WTC11 (cell line): ENCODE measurements around the gene MYL7. TPM values are rescaled to one million over a fixed set of nuclear protein-coding genes. Genes with fewer than 3 reads are reported as not detected.

Experiments used
- ATAC-seq: fragments of 200-7000 bp; cut with Tn5 transposase; 2 replicates; pipeline ENCODE4 v1.10.0; 2021; ENCODE audit warnings: mild to moderate bottlenecking, moderate library complexity
- CTCF ChIA-PET: fragments of 300-600 bp; sonication (Branson Sonifier 250); formaldehyde crosslinking; loops from one replicate; lab custom pipeline; 2021; ENCODE audit warnings: antibody characterized with exemption; lab: Charles Lee
- POLR2A ChIA-PET: fragments of 350-600 bp; sonication (Branson Sonifier 250); formaldehyde crosslinking; loops from one replicate; lab custom pipeline; 2021; ENCODE audit warnings: antibody characterized with exemption; lab: Charles Lee
- DNase-seq: peaks from one replicate; pipeline ENCODE4 v3.0.0; 2021; ENCODE audit warnings: low spot score
- H3K27ac Mint-ChIP-seq: 2 replicates; pipeline ENCODE4 v1.8.0; 2021; ENCODE audit warnings: mixed read lengths
- H3K27me3 Mint-ChIP-seq: 2 replicates; pipeline ENCODE4 v1.8.0; 2021; ENCODE audit warnings: low read depth, mild to moderate bottlenecking, moderate library complexity, mixed read lengths
- H3K36me3 Mint-ChIP-seq: 2 replicates; pipeline ENCODE4 v1.8.0; 2021; ENCODE audit warnings: mixed read lengths
- H3K4me1 Mint-ChIP-seq: 2 replicates; pipeline ENCODE4 v1.8.0; 2022; ENCODE audit warnings: mixed read lengths
- H3K4me3 Mint-ChIP-seq: 2 replicates; pipeline ENCODE4 v1.8.0; 2021; ENCODE audit warnings: mild to moderate bottlenecking, moderate library complexity, mixed read lengths
- H3K9me3 Mint-ChIP-seq: 2 replicates; pipeline ENCODE4 v1.8.0; 2021; ENCODE audit warnings: mixed read lengths
- ATF1 ChIP-seq: sonication (generic); formaldehyde crosslinking; IDR thresholded peaks from 2 replicates; pipeline ENCODE4 v1.8.1; 2023; ENCODE audit warnings: mild to moderate bottlenecking, moderate library complexity, missing genetic modification reagents
- CBFB ChIP-seq: sonication (generic); formaldehyde crosslinking; IDR thresholded peaks from 2 replicates; pipeline ENCODE4 v1.8.1; 2022; ENCODE audit warnings: mild to moderate bottlenecking, low read depth, missing genetic modification reagents
- CREM ChIP-seq: sonication (generic); formaldehyde crosslinking; IDR thresholded peaks from 2 replicates; pipeline ENCODE4 v1.8.1; 2022; ENCODE audit warnings: mild to moderate bottlenecking, missing genetic modification reagents, moderate library complexity
- ETV6 ChIP-seq: sonication (generic); formaldehyde crosslinking; IDR thresholded peaks from 2 replicates; pipeline ENCODE4 v1.8.1; 2022; ENCODE audit warnings: mild to moderate bottlenecking, missing genetic modification reagents
- FOXP1 ChIP-seq: sonication (generic); formaldehyde crosslinking; IDR thresholded peaks from 2 replicates; pipeline ENCODE4 v1.8.0; 2022; ENCODE audit warnings: missing genetic modification reagents, mild to moderate bottlenecking, moderate library complexity, borderline replicate concordance
- MYBL2 ChIP-seq: sonication (generic); formaldehyde crosslinking; IDR thresholded peaks from 2 replicates; pipeline ENCODE4 v1.8.1; 2023; ENCODE audit warnings: mild to moderate bottlenecking, moderate library complexity, missing genetic modification reagents
- NFATC4 ChIP-seq: fragments of 250-450 bp; sonication (Bioruptor Pico); IDR thresholded peaks from 2 replicates; pipeline ENCODE4 v1.9.0; 2021; ENCODE audit warnings: mild to moderate bottlenecking
- NFYB ChIP-seq: sonication (generic); formaldehyde crosslinking; conservative IDR thresholded peaks from 2 replicates; pipeline ENCODE4 v1.8.0; 2022; ENCODE audit warnings: low read depth, missing genetic modification reagents
- NR3C1 ChIP-seq: sonication (generic); formaldehyde crosslinking; conservative IDR thresholded peaks from 2 replicates; pipeline ENCODE4 v1.8.1; 2023; ENCODE audit warnings: low read depth, mild to moderate bottlenecking, missing genetic modification reagents
- PREB ChIP-seq: sonication (generic); formaldehyde crosslinking; IDR thresholded peaks from 2 replicates; pipeline ENCODE4 v1.8.1; 2022; ENCODE audit warnings: mild to moderate bottlenecking, missing genetic modification reagents, moderate library complexity, borderline replicate concordance
- TCF7 ChIP-seq: sonication (generic); formaldehyde crosslinking; IDR thresholded peaks from 2 replicates; pipeline ENCODE4 v1.8.0; 2022; ENCODE audit warnings: mild to moderate bottlenecking, low read depth, missing genetic modification reagents, moderate library complexity
- ZBTB43 ChIP-seq: sonication (generic); formaldehyde crosslinking; IDR thresholded peaks from 2 replicates; pipeline ENCODE4 v1.8.1; 2023; ENCODE audit warnings: mild to moderate bottlenecking, missing genetic modification reagents
- ZNF121 ChIP-seq: sonication (generic); formaldehyde crosslinking; IDR thresholded peaks from 2 replicates; pipeline ENCODE4 v1.8.0; 2023; ENCODE audit warnings: missing genetic modification reagents
- ZNF317 ChIP-seq: sonication (generic); formaldehyde crosslinking; IDR thresholded peaks from 2 replicates; pipeline ENCODE4 v1.8.1; 2023; ENCODE audit warnings: low read depth, mild to moderate bottlenecking, moderate library complexity, missing genetic modification reagents, borderline replicate concordance
- ZNF396 ChIP-seq: fragments of 250-450 bp; sonication (Bioruptor Pico); IDR thresholded peaks from 2 replicates; pipeline ENCODE4 v1.8.0; 2021; ENCODE audit warnings: mild to moderate bottlenecking, moderate library complexity, borderline replicate concordance
- ZNF671 ChIP-seq: fragments of 250-450 bp; sonication (Bioruptor Pico); IDR thresholded peaks from 2 replicates; pipeline ENCODE4 v1.8.0; 2021; ENCODE audit warnings: mild to moderate bottlenecking
- total RNA-seq: library from RNA; stranded (reverse); gene quantifications from 3 replicates; pipeline ENCODE4 v1.2.3, GENCODE V29; 2021
- TF ChIP-seq, protein P1 (sequence below): fragments of 200-600 bp; IDR thresholded peaks from 2 replicates; pipeline ENCODE4 v1.8.0; 2022; ENCODE audit warnings: antibody characterized with exemption
- TF ChIP-seq, protein P2 (sequence below): fragments of 250-450 bp; sonication (Bioruptor Pico); IDR thresholded peaks from 2 replicates; pipeline ENCODE4 v1.9.0; 2021; ENCODE audit warnings: mild to moderate bottlenecking, borderline replicate concordance
- TF ChIP-seq, protein P3 (sequence below): sonication (generic); formaldehyde crosslinking; IDR thresholded peaks from 2 replicates; pipeline ENCODE4 v1.8.1; 2023; ENCODE audit warnings: mild to moderate bottlenecking, missing genetic modification reagents, moderate library complexity
- TF ChIP-seq, protein P4 (sequence below): sonication (generic); formaldehyde crosslinking; IDR thresholded peaks from 2 replicates; pipeline ENCODE4 v1.8.0; 2023; ENCODE audit warnings: mild to moderate bottlenecking, missing genetic modification reagents

MYL7 gene
- total RNA-seq, 1 experiment from 2014 or later: 0.90 TPM

GRCh38 chr7:44158096-44158872, 17.2 kb upstream of the MYL7 start:
- peaks cover 2% of the 10 kb centered on the region for H3K4me1 Mint-ChIP-seq
- no peak for DNase-seq
- TF ChIP-seq ZBTB43 (no peak), TCF7 (CRISPR knock-in tag) (no peak), NR3C1 (CRISPR knock-in tag) (no peak), CREM (CRISPR knock-in tag) (no peak), NFYB (CRISPR knock-in tag) (no peak), NFATC4 (CRISPR knock-in tag) (no peak)
- TF ChIP-seq, protein P1, sequence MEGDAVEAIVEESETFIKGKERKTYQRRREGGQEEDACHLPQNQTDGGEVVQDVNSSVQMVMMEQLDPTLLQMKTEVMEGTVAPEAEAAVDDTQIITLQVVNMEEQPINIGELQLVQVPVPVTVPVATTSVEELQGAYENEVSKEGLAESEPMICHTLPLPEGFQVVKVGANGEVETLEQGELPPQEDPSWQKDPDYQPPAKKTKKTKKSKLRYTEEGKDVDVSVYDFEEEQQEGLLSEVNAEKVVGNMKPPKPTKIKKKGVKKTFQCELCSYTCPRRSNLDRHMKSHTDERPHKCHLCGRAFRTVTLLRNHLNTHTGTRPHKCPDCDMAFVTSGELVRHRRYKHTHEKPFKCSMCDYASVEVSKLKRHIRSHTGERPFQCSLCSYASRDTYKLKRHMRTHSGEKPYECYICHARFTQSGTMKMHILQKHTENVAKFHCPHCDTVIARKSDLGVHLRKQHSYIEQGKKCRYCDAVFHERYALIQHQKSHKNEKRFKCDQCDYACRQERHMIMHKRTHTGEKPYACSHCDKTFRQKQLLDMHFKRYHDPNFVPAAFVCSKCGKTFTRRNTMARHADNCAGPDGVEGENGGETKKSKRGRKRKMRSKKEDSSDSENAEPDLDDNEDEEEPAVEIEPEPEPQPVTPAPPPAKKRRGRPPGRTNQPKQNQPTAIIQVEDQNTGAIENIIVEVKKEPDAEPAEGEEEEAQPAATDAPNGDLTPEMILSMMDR: no peak
- TF ChIP-seq, protein P2, sequence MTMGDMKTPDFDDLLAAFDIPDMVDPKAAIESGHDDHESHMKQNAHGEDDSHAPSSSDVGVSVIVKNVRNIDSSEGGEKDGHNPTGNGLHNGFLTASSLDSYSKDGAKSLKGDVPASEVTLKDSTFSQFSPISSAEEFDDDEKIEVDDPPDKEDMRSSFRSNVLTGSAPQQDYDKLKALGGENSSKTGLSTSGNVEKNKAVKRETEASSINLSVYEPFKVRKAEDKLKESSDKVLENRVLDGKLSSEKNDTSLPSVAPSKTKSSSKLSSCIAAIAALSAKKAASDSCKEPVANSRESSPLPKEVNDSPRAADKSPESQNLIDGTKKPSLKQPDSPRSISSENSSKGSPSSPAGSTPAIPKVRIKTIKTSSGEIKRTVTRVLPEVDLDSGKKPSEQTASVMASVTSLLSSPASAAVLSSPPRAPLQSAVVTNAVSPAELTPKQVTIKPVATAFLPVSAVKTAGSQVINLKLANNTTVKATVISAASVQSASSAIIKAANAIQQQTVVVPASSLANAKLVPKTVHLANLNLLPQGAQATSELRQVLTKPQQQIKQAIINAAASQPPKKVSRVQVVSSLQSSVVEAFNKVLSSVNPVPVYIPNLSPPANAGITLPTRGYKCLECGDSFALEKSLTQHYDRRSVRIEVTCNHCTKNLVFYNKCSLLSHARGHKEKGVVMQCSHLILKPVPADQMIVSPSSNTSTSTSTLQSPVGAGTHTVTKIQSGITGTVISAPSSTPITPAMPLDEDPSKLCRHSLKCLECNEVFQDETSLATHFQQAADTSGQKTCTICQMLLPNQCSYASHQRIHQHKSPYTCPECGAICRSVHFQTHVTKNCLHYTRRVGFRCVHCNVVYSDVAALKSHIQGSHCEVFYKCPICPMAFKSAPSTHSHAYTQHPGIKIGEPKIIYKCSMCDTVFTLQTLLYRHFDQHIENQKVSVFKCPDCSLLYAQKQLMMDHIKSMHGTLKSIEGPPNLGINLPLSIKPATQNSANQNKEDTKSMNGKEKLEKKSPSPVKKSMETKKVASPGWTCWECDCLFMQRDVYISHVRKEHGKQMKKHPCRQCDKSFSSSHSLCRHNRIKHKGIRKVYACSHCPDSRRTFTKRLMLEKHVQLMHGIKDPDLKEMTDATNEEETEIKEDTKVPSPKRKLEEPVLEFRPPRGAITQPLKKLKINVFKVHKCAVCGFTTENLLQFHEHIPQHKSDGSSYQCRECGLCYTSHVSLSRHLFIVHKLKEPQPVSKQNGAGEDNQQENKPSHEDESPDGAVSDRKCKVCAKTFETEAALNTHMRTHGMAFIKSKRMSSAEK (CRISPR knock-in tag): no peak
- TF ChIP-seq, all 79 proteins: peak for 0
- ChIA-PET CTCF (interaction anchor here (0.9 to 1.8 kb wide), 2 partner anchors 11 to 38 kb away, joined by 6 to 7 read pairs; no protein-coding TSS in a partner anchor), POLR2A (no interaction called here)
- Mint-ChIP-seq H3K27me3 (no peaks in the 10 kb centered on the region; the same call in 1 of the 2 replicates), H3K9me3 (no peaks in the 10 kb centered on the region), H3K27ac (no peak overlapping the region), H3K4me3 (no peak overlapping the region), H3K36me3 (no peaks in the 10 kb centered on the region)
- ATAC-seq: no peak

GRCh38 chr7:44157116-44158080, 16.3 kb upstream of the MYL7 start:
- ChIA-PET POLR2A (no interaction called here), CTCF (interaction anchor here (1.0 to 1.8 kb wide), 5 partner anchors 10 to 85 kb away, joined by 3 to 6 read pairs (median 3); partner anchors contain the start of gene AEBP1)
- peak; percentile 59 for ATAC-seq
- Mint-ChIP-seq H3K9me3 (no peaks in the 10 kb centered on the region), H3K27me3 (no peaks in the 10 kb centered on the region; the same call in 1 of the 2 replicates), H3K27ac (no peak overlapping the region), H3K4me3 (no peak overlapping the region), H3K36me3 (no peaks in the 10 kb centered on the region), H3K4me1 (no peaks in the 10 kb centered on the region)
- no peak for DNase-seq
- TF ChIP-seq PREB (CRISPR knock-in tag): no peak
- no peak for TF ChIP-seq ZNF671 (CRISPR knock-in tag)
- TF ChIP-seq ZNF121 (CRISPR knock-in tag): no peak
- no peak for TF ChIP-seq ATF1
- TF ChIP-seq, protein P3, sequence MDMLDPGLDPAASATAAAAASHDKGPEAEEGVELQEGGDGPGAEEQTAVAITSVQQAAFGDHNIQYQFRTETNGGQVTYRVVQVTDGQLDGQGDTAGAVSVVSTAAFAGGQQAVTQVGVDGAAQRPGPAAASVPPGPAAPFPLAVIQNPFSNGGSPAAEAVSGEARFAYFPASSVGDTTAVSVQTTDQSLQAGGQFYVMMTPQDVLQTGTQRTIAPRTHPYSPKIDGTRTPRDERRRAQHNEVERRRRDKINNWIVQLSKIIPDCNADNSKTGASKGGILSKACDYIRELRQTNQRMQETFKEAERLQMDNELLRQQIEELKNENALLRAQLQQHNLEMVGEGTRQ (CRISPR knock-in tag): no peak
- no peak for TF ChIP-seq CBFB
- TF ChIP-seq ZNF317 (CRISPR knock-in tag): no peak
- no peak for TF ChIP-seq TCF7 (CRISPR knock-in tag)
- TF ChIP-seq MYBL2 (CRISPR knock-in tag): no peak
- no peak for TF ChIP-seq ETV6
- TF ChIP-seq, protein P4, sequence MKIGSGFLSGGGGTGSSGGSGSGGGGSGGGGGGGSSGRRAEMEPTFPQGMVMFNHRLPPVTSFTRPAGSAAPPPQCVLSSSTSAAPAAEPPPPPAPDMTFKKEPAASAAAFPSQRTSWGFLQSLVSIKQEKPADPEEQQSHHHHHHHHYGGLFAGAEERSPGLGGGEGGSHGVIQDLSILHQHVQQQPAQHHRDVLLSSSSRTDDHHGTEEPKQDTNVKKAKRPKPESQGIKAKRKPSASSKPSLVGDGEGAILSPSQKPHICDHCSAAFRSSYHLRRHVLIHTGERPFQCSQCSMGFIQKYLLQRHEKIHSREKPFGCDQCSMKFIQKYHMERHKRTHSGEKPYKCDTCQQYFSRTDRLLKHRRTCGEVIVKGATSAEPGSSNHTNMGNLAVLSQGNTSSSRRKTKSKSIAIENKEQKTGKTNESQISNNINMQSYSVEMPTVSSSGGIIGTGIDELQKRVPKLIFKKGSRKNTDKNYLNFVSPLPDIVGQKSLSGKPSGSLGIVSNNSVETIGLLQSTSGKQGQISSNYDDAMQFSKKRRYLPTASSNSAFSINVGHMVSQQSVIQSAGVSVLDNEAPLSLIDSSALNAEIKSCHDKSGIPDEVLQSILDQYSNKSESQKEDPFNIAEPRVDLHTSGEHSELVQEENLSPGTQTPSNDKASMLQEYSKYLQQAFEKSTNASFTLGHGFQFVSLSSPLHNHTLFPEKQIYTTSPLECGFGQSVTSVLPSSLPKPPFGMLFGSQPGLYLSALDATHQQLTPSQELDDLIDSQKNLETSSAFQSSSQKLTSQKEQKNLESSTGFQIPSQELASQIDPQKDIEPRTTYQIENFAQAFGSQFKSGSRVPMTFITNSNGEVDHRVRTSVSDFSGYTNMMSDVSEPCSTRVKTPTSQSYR (CRISPR knock-in tag): no peak
- no peak for TF ChIP-seq FOXP1 (CRISPR knock-in tag)
- TF ChIP-seq ZNF396 (CRISPR knock-in tag): no peak
